K562 (cell line): ENCODE measurements around the gene ZNF385D. TPM values are rescaled to one million over a fixed set of nuclear protein-coding genes. Genes with fewer than 3 reads are reported as not detected.

Source experiments
- ARID2 ChIP-seq: fragments of 450-650 bp; IDR thresholded peaks from 2 replicates; pipeline ENCODE4 v1.6.1; 2017; ENCODE audit warnings: antibody characterized with exemption, mild to moderate bottlenecking
- ARID3B ChIP-seq: fragments of 250-450 bp; sonication (Bioruptor Pico); IDR thresholded peaks from 2 replicates; pipeline ENCODE4 v1.4.0; 2020; ENCODE audit warnings: borderline replicate concordance
- BCL6 ChIP-seq: fragments of 250-450 bp; sonication (Bioruptor Pico); IDR thresholded peaks from 2 replicates; pipeline ENCODE4 v1.4.0; 2020
- BMI1 ChIP-seq: fragments of 150-350 bp; IDR thresholded peaks from 2 replicates; pipeline ENCODE4 v1.6.1; 2014; ENCODE audit warnings: low read length
- CBFA2T3 ChIP-seq: fragments of 450-650 bp; IDR thresholded peaks from 2 replicates; pipeline ENCODE4 v1.6.1; 2017
- DPF2 ChIP-seq: fragments of 450-650 bp; IDR thresholded peaks from 2 replicates; pipeline ENCODE4 v1.6.1; 2016
- FOXK1 ChIP-seq: sonication (generic); formaldehyde crosslinking; IDR thresholded peaks from 2 replicates; pipeline ENCODE4 v1.8.0; 2022; ENCODE audit warnings: missing genetic modification reagents, mild to moderate bottlenecking, borderline replicate concordance
- MYBL2 ChIP-seq, 2 experiments: fragments of 450-650 bp in 1 of 2; sonication (generic) in 1 of 2; formaldehyde crosslinking in 1 of 2; IDR thresholded peaks; 2 replicates each; pipeline versions ENCODE4 v1.6.1 to v1.8.1; 2017 to 2022; ENCODE audit warnings: borderline replicate concordance in 1 of 2, inconsistent platforms in 1 of 2, low read depth in 1 of 2, mild to moderate bottlenecking in 1 of 2, missing genetic modification reagents in 1 of 2, moderate library complexity in 1 of 2
- NFIC ChIP-seq: fragments of 450-650 bp; IDR thresholded peaks from 2 replicates; pipeline ENCODE4 v1.6.1; 2017; ENCODE audit warnings: mild to moderate bottlenecking, inconsistent platforms
- NUFIP1 ChIP-seq: fragments of 450-650 bp; IDR thresholded peaks from 2 replicates; pipeline ENCODE4 v1.6.1; 2018; ENCODE audit not compliant: partially characterized antibody
- PBX2 ChIP-seq, 2 experiments: IDR thresholded peaks in 1 of 2; conservative IDR thresholded peaks in 1 of 2; 2 replicates each; pipeline ENCODE4 v1.6.1; 2016; ENCODE audit warnings: low read depth in 2 of 2, mild to moderate bottlenecking in 1 of 2, missing compliant biosample characterization in 1 of 2, missing genetic modification characterization in 1 of 2, moderate library complexity in 1 of 2
- PCBP1 ChIP-seq: fragments of 200-400 bp; formaldehyde crosslinking; IDR thresholded peaks from 2 replicates; pipeline ENCODE4 v1.6.1; 2018; ENCODE audit warnings: mild to moderate bottlenecking, low read depth, low read length; ENCODE audit not compliant: poor library complexity, severe bottlenecking
- POLR2AphosphoS5 ChIP-seq: IDR thresholded peaks from 2 replicates; pipeline ENCODE4 v1.6.1; 2011; ENCODE audit warnings: mild to moderate bottlenecking, low read depth, low read length, moderate library complexity; ENCODE audit not compliant: control insufficient read depth, insufficient read depth
- POLR3A ChIP-seq: IDR thresholded peaks from 2 replicates; pipeline ENCODE4 v1.6.1; 2011; ENCODE audit warnings: borderline replicate concordance, mild to moderate bottlenecking, moderate library complexity; ENCODE audit not compliant: insufficient read length, insufficient read depth; ENCODE audit errors: extremely low read depth
- RCOR1 ChIP-seq, 2 experiments: IDR thresholded peaks; 2 replicates each; pipeline ENCODE4 v1.6.1; 2012; ENCODE audit warnings: low read depth in 2 of 2, low read length in 2 of 2, borderline replicate concordance in 1 of 2, improper control_type of control experiment in 1 of 2
- SAFB2 ChIP-seq: fragments of 200-400 bp; formaldehyde crosslinking; IDR thresholded peaks from 2 replicates; pipeline ENCODE4 v1.6.1; 2018; ENCODE audit warnings: borderline replicate concordance, low read length, low read depth, moderate library complexity; ENCODE audit not compliant: severe bottlenecking
- SMAD2 ChIP-seq: fragments of 150-350 bp; IDR thresholded peaks from 2 replicates; pipeline ENCODE4 v1.6.1; 2014; ENCODE audit warnings: low read depth, mild to moderate bottlenecking, low read length
- STAT5A ChIP-seq: IDR thresholded peaks from 2 replicates; pipeline ENCODE4 v1.6.1; 2012; ENCODE audit warnings: low read length, inconsistent platforms, borderline replicate concordance
- TAF7 ChIP-seq: fragments of 450-650 bp; IDR thresholded peaks from 2 replicates; pipeline ENCODE4 v1.6.1; 2016; ENCODE audit warnings: missing genetic modification characterization, missing compliant biosample characterization
- TEAD2 ChIP-seq: fragments of 450-650 bp; IDR thresholded peaks from 2 replicates; pipeline ENCODE4 v1.6.1; 2016; ENCODE audit warnings: missing genetic modification characterization, control low read depth, missing compliant biosample characterization
- ZBED1 ChIP-seq: IDR thresholded peaks from 2 replicates; pipeline ENCODE4 v1.6.1; 2014
- ZFX ChIP-seq: sonication (generic); formaldehyde crosslinking; IDR thresholded peaks from 2 replicates; pipeline ENCODE4 v1.8.0; 2022; ENCODE audit warnings: mild to moderate bottlenecking, missing genetic modification reagents, moderate library complexity
- ZNF197 ChIP-seq: fragments of 200-800 bp; sonication (Bioruptor generic); IDR thresholded peaks from 2 replicates; pipeline ENCODE4 v1.6.1; 2016; ENCODE audit warnings: low read depth, missing genetic modification characterization, missing compliant biosample characterization
- ZNF551 ChIP-seq: fragments of 250-450 bp; sonication (Bioruptor Pico); IDR thresholded peaks from 2 replicates; pipeline ENCODE4 v1.5.0; 2021; ENCODE audit warnings: mild to moderate bottlenecking, moderate library complexity
- polyA plus RNA-seq, 8 experiments: library from polyadenylated mRNA; depleted of rRNA in 4 of 8; stranded (reverse) in 5 of 8; unstranded in 3 of 8; fragments of >200 nt; fragmentation: Nextera tagmentation in 2 of 8; fragmentation: Illumina TruSeq in 1 of 8; extraction: Ambion mirVana in 2 of 8; extraction: Trizol in 1 of 8; gene quantifications; 2 replicates each; pipeline versions ENCODE4 v1.2.1 to v1.2.3, GENCODE V29; 2011 to 2014; ENCODE audit warnings: inconsistent platforms in 1 of 8, missing spikeins in 1 of 8
- total RNA-seq, 7 experiments: library from RNA; depleted of rRNA in 6 of 7; stranded (reverse); fragments of >200 nt in 6 of 7; fragmentation: Illumina TruSeq in 2 of 7; extraction: Trizol in 2 of 7; gene quantifications; 2 replicates each; pipeline versions ENCODE4 v1.2.1 to v1.2.3, GENCODE V29; 2011 to 2021; ENCODE audit warnings: low replicate concordance in 1 of 7

The ZNF385D gene
- total and polyA plus RNA-seq, 9 of the 15 experiments (the other 6 are each of a cell fraction or from before 2014, with no cell fraction given): 0.14 to 1.7 (median 0.51) TPM

DNA sequence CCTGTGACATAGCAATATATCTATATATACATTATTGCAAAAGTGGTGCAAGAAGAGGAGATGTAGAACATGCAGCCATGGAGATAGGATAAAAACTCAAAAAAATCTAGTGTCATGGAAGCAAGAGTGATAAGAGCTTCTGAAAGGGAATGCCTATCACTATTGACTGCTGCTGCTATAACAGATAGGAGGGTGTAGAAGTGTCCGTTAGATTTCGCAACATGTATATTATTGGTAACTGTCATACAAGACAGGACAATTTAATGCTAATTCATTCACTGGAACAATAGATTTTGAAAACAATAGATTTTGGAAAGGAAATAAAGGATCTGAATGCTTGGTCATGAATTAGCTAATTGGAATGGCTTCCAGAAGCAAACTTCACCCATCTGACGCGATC is 224.5 kb downstream of the ZNF385D start (continued):
- TF ChIP-seq POLR2AphosphoS5 (no peak), TAF7 (tag) (no peak), POLR3A (no peak), ZNF551 (CRISPR knock-in tag) (no peak), DPF2 (peak; percentile 66; the same call in 1 of the 2 replicates), ARID2 (no peak), ZNF197 (CRISPR knock-in tag) (no peak), MYBL2 (IDR thresholded peaks at IDR 0.05; ENCODE audit: low read depth) (peak; percentile 53; the same call in 1 of the 2 replicates), MYBL2 (CRISPR knock-in tag; IDR thresholded peaks at IDR 0.05; ENCODE audit: borderline replicate concordance) (no peak), ARID3B (CRISPR knock-in tag) (no peak), PBX2 (CRISPR knock-in tag; IDR thresholded peaks at IDR 0.05; ENCODE audit: low read depth) (no peak), PBX2 (tag; conservative IDR thresholded peaks at IDR 0.05; ENCODE audit: low read depth) (no peak), STAT5A (peak; percentile 57; the same call in 1 of the 2 replicates), PCBP1 (no peak), BMI1 (no peak), NUFIP1 (no peak), CBFA2T3 (peak; percentile 87), SMAD2 (no peak), NFIC (no peak), ZBED1 (no peak), BCL6 (CRISPR knock-in tag) (no peak), SAFB2 (no peak), TEAD2 (tag) (no peak), FOXK1 (no peak), RCOR1 (IDR thresholded peaks at IDR 0.05; ENCODE audit: borderline replicate concordance in 1 of 2, low read depth in 2 of 2, low read length in 2 of 2) (0 out of 4 replicates have a peak, but pooled peaks of 1 of the 2 experiments have one; percentile 34), ZFX (CRISPR knock-in tag) (no peak)
